ENCODE measurements around the gene ACD.

DNA sequence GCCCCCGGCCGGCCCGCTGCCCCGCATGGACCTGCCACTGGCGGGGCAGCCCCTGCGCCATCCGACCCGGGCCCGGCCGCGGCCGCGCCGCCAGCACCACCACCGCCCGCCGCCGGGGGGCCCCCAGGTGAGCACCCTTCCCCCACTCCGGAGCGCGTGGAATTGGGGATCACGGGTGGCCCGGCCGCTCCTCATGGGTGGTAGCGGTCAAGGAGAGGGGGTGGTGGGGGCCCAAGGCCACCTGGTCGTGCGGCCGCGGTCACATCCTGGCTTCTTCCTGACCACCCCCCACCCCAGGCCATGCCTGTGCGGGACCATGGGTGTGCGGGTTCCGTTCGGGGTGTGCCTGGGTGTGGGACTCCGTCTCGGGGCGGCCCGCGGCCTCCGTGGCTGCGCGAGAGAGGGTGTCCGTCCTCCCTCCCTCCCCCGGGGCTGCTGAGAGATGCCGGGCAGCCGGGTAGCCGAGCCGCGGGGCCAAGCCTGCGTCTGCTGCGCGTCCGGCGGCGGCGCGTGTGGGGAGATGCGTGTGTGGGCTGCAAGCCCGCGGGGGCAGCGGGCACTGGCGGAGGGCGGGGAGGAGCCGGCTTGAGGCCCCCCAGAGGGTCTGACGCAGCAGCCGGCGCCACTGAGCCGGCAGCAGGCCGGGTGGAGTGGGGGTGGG lies 6.8 kb downstream of the ACD start:
- TF ChIP-seq CTCF (IDR thresholded peaks at IDR 0.05) (no peak), POLR2A (IDR thresholded peaks at IDR 0.05) (no peak)

All from lower leg skin (tissue), 3 donors.